Endothelial cell (in vitro differentiated cells): Measurements from ENCODE around the gene PDE4D. TPM values are rescaled to one million over a fixed set of nuclear protein-coding genes. Genes with fewer than 3 reads are reported as not detected.
"Not testable (repeated sequence)": the region's sequence is repeated elsewhere in the genome, so short reads cannot be mapped to it uniquely, and the experiment has no call there.

Source experiments
- DNase-seq: peaks from one replicate; pipeline ENCODE4 v3.0.0; 2021; ENCODE audit warnings: low spot score
- H3K27ac Mint-ChIP-seq: one replicate; pipeline ENCODE4 v1.8.0; 2021; ENCODE audit warnings: mixed read lengths, inconsistent platforms; ENCODE audit not compliant: unreplicated experiment
- H3K27me3 Mint-ChIP-seq: one replicate; pipeline ENCODE4 v1.8.0; 2021; ENCODE audit warnings: mild to moderate bottlenecking, moderate library complexity, mixed read lengths, inconsistent platforms; ENCODE audit not compliant: unreplicated experiment
- H3K36me3 Mint-ChIP-seq: one replicate; pipeline ENCODE4 v1.8.0; 2021; ENCODE audit warnings: mild to moderate bottlenecking, low read depth, mixed read lengths, inconsistent platforms; ENCODE audit not compliant: unreplicated experiment
- H3K4me1 Mint-ChIP-seq: one replicate; pipeline ENCODE4 v1.8.0; 2021; ENCODE audit warnings: mild to moderate bottlenecking, mixed read lengths, inconsistent platforms; ENCODE audit not compliant: unreplicated experiment
- H3K4me3 Mint-ChIP-seq: one replicate; pipeline ENCODE4 v1.8.0; 2021; ENCODE audit warnings: mild to moderate bottlenecking, mixed read lengths, inconsistent platforms; ENCODE audit not compliant: unreplicated experiment
- H3K9me3 Mint-ChIP-seq: one replicate; pipeline ENCODE4 v1.8.0; 2021; ENCODE audit warnings: mixed read lengths, inconsistent platforms; ENCODE audit not compliant: unreplicated experiment
- total RNA-seq: library from RNA; stranded (reverse); fragmentation: NEBNext Ultra II Directional; extraction: Animal tissue kit (Norgen Biotek cat#: 25700); gene quantifications from one replicate; pipeline ENCODE4 v1.2.1, GENCODE V29; 2021; ENCODE audit not compliant: unreplicated experiment
- TF ChIP-seq, protein P1 (sequence below): fragments of 200-600 bp; sonication (generic); IDR thresholded peaks from one replicate; pipeline ENCODE4 v1.5.0; 2021; ENCODE audit warnings: antibody characterized with exemption; ENCODE audit not compliant: unreplicated experiment

Gene PDE4D
- total RNA-seq, 1 donor from 2014 or later, result 9.4 TPM

DNA sequence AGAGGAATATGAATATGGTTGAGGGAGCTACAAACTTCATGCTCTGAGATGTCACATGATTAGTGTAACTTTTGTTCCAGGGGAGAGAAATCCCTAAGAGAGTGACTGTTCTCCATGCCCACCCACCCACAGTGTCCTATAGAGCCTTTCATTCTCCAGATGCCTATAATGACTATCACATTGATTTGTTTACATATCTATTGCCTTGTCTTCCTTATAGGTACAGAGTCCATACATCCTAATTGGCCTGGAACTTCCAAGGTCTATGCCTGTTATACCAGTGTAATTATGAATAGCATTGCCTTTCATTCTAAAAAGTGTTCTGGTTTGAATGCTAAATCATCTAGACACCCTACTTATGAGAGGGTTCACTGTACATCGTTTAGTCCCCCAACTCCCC lies 835.3 kb downstream of the PDE4D start:
- Mint-ChIP-seq H3K36me3 (no peaks in the 10 kb centered on the region), H3K4me3 (no peak overlapping the region), H3K27ac (no peak overlapping the region), H3K4me1 (no peaks in the 10 kb centered on the region), H3K9me3 (no peaks in the 10 kb centered on the region), H3K27me3 (peaks cover 2% of the 10 kb centered on the region)
- DNase-seq, result no peak
- TF ChIP-seq, protein P1, sequence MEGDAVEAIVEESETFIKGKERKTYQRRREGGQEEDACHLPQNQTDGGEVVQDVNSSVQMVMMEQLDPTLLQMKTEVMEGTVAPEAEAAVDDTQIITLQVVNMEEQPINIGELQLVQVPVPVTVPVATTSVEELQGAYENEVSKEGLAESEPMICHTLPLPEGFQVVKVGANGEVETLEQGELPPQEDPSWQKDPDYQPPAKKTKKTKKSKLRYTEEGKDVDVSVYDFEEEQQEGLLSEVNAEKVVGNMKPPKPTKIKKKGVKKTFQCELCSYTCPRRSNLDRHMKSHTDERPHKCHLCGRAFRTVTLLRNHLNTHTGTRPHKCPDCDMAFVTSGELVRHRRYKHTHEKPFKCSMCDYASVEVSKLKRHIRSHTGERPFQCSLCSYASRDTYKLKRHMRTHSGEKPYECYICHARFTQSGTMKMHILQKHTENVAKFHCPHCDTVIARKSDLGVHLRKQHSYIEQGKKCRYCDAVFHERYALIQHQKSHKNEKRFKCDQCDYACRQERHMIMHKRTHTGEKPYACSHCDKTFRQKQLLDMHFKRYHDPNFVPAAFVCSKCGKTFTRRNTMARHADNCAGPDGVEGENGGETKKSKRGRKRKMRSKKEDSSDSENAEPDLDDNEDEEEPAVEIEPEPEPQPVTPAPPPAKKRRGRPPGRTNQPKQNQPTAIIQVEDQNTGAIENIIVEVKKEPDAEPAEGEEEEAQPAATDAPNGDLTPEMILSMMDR, result no peak

DNA sequence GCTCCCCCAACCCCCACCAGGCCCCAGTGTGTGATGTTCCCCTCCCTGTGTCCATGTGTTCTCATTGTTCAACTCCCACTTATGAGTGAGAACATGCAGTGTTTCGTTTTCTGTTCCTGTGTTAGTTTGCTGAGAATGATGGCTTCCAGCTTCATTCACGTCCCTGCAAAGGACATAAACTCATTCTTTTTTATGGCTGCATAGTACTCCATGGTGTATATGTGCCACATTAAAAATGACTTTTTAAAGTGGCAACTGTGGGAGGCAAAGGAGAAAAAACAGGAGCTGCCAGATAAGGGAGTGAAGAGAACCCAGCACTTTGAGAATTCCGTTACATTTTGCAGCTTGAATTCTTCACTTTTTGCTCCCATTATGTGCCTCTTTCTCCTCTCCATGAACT lies 836.9 kb downstream of the PDE4D start:
- DNase-seq, H3K9me3 Mint-ChIP-seq, H3K27me3 Mint-ChIP-seq, H3K36me3 Mint-ChIP-seq, H3K4me3 Mint-ChIP-seq, H3K27ac Mint-ChIP-seq, H3K4me1 Mint-ChIP-seq: not testable (repeated sequence)

- peaks cover 5% of the 10 kb centered on the region for H3K27me3 Mint-ChIP-seq
- H3K4me1 Mint-ChIP-seq, result peaks cover 4% of the 10 kb centered on the region
- DNase-seq, result no peak
- no peak overlapping the region for H3K4me3 Mint-ChIP-seq
- no peaks in the 10 kb centered on the region for H3K36me3 Mint-ChIP-seq
- TF ChIP-seq, protein P1, result no peak
- H3K9me3 Mint-ChIP-seq, result no peaks in the 10 kb centered on the region
- H3K27ac Mint-ChIP-seq, result no peak overlapping the region
Observed at GRCh38 chr5:59055745-59056448, 837.6 kb downstream of the PDE4D start.

DNA sequence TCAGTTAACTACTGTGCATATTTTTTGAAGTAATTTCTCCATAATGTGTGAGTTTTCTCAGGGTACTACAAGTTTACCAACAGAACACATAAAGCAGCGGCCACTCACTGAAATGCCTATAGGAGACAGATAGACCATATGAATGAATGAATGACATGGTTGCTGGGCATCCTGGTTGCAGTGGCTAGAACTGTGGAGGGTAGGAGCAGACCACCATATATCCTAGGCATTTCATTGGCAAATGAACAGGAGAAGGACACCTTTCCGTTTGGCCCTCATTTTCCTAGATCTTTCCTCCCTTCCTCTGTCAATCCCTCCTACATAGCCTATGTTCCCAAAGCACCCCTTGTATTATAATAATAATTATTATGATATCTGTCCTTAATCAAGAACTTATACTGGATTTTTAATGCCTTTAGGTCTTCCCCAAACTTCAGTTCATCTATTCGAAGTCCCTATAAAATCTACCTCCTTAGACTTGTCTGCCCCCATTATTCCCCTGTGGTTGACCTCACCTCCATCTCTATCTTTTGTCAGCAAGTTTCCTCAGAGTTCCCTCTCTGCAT lies 838.5 kb downstream of the PDE4D start:
- DNase-seq, result no peak
- H3K4me3 Mint-ChIP-seq, result no peak overlapping the region
- H3K4me1 Mint-ChIP-seq, result peaks cover 4% of the 10 kb centered on the region
- H3K9me3 Mint-ChIP-seq, result no peaks in the 10 kb centered on the region
- H3K36me3 Mint-ChIP-seq, result no peaks in the 10 kb centered on the region
- H3K27ac Mint-ChIP-seq, result no peak overlapping the region
- H3K27me3 Mint-ChIP-seq, result peaks cover 5% of the 10 kb centered on the region
- TF ChIP-seq, protein P1, result no peak

- TF ChIP-seq, protein P1, result no peak
- Mint-ChIP-seq H3K27me3 (peaks cover 5% of the 10 kb centered on the region), H3K4me1 (peaks cover 4% of the 10 kb centered on the region), H3K4me3 (no peak overlapping the region), H3K9me3 (no peaks in the 10 kb centered on the region), H3K27ac (no peak overlapping the region), H3K36me3 (no peaks in the 10 kb centered on the region)
- DNase-seq, result no peak
Observed at GRCh38 chr5:59051951-59052350, 841.6 kb downstream of the PDE4D start.
